ENCODE data around the gene TMEM106C. TPM values are rescaled to one million over a fixed set of nuclear protein-coding genes. Genes with fewer than 3 reads are reported as not detected.

The TMEM106C gene
- total and polyA plus RNA-seq, 9 of the 15 experiments (the other 6 are each of a cell fraction or from before 2014, with no cell fraction given), result 37.6 to 183 (median 57.2) TPM

DNA sequence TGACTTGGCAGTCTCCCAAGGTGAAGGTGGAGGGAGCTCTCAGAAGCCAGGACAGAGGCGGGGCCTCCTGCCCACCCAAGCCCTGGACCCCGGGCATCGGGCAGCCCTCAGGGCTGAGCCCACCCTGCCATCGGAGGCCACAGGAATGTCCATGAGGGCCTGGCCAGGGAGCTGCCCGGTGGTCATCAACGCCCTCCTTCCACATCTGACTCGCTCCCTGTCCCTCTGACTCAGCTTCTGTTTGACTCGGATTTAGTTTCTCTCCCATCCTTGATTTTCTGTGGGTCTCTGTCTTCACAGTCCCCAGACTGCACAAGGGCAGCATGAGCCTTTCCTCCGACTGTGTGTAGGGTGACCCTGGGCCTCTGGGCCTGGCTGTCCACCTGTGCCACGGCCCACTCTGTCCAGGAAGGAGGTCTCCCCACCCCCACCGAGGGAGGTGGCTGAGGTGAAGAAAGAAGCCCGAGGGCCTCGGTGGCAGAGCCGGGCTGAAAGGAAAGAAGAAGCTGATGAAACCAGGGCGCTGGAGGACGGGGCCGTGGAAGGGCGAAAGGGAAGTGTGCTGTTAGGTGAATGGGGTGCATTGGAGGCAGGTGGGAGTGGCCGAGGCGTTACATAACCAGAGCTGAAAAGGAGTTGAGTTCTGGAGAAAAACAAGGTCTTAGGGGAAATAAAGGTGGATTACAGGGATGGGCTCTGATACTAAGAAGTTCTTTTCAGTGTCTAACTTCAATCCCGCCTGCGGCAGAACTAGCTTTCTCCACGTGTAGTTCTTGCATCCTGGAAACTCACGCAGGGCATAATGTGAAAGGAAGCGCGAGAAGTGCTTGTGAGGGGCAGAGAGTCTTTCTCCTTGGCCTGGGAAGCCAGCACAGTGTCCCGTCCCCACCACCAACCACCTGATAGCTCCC, 16.7 kb upstream of the TMEM106C start:
- no peak for DNase-seq (ENCODE audit: extremely low read depth in 1 of 4, low spot score in 3 of 4)
- Histone ChIP-seq H3K9me3 (replicated peaks; ENCODE audit: control insufficient read depth, insufficient read depth, low read depth, low read length) (no peaks in the 10 kb centered on the region), H3K27ac (ENCODE audit: extremely low read depth, low read depth, low read length) (no peak overlapping the region), H3K9me1 (ENCODE audit: control insufficient read depth, insufficient read depth, low read length) (no peaks in the 10 kb centered on the region), H3K79me2 (ENCODE audit: control insufficient read depth, insufficient read depth, low read length) (no peaks in the 10 kb centered on the region), H3K36me3 (ENCODE audit: control insufficient read depth, insufficient read depth, low read length) (no peaks in the 10 kb centered on the region), H3K9ac (ENCODE audit: insufficient read depth in 1 of 2, low read depth in 2 of 2, low read length in 2 of 2) (peak overlapping the region in 1 of 2 experiments; percentile 68; a peak in 1 of 4 replicates), H3K4me1 (replicated peaks in 1 of 2; ENCODE audit: control insufficient read depth in 2 of 2, insufficient read depth in 2 of 2, low read length in 2 of 2) (peaks cover 0 to 29% of the 10 kb centered on the region in 2 experiments; a peak in 3 of 5 replicates), H2AFZ (ENCODE audit: low read depth, low read length) (no peak overlapping the region), H3K4me2 (ENCODE audit: insufficient read depth, low read length) (peak overlapping the region; percentile 24; the same call in 1 of the 2 replicates), H4K20me1 (replicated peaks; ENCODE audit: control insufficient read depth, insufficient read depth, low read length) (no peaks in the 10 kb centered on the region), H3K27me3 (ENCODE audit: control insufficient read depth in 2 of 2, insufficient read depth in 2 of 2, low read length in 2 of 2) (peaks cover 10 to 49% of the 10 kb centered on the region in 2 experiments; a peak in 4 of 5 replicates), H3K4me3 (no peak overlapping the region)
- no peak for FAIRE-seq
- CTCF ChIA-PET (ENCODE audit: low intra/inter-chr PET ratio), result interaction anchor here (0.8 kb wide), 1 partner anchor 232 kb away, joined by 3 read pairs; no protein-coding TSS in a partner anchor
- 34% methylated on average over 17 of the region's 27 CpGs for WGBS (ENCODE audit: insufficient coverage, low coverage, missing lambda C conversion rate)
- POLR2A ChIA-PET, result interaction anchor here (0.6 to 1.4 kb wide), 7 partner anchors 9 to 172 kb away, joined by 3 to 6 read pairs (median 3); no protein-coding TSS in a partner anchor
- ATAC-seq, result no peak
- intact Hi-C loops (cut with micrococcal nuclease), result loop anchor here (5.0 kb wide), 3 partner anchors 39 to 221 kb away; no protein-coding TSS in a partner anchor
- no TSS peak for BruUV-seq (replicated peaks)
- in situ Hi-C loops (cut with MboI), result loop anchor here (5.0 kb wide), 1 partner anchor 234 kb away; no protein-coding TSS in a partner anchor
- TF ChIP-seq IRF1 (CRISPR knock-in tag; IDR thresholded peaks at IDR 0.05; ENCODE audit: borderline replicate concordance) (no peak), TEAD1 (CRISPR knock-in tag; IDR thresholded peaks at IDR 0.05) (no peak), SETDB1 (IDR thresholded peaks at IDR 0.05; ENCODE audit: low read length) (no peak), ID3 (CRISPR knock-in tag; IDR thresholded peaks at IDR 0.05) (no peak), ID3 (tag; IDR thresholded peaks at IDR 0.05) (no peak), NRF1 (conservative IDR thresholded peaks at IDR 0.05 in 1 of 2, IDR thresholded peaks at IDR 0.05 in 1 of 2) (no peak), CTBP1 (IDR thresholded peaks at IDR 0.05; ENCODE audit: borderline replicate concordance) (0 out of 2 replicates have a peak, but pooled peaks have one; percentile 23), FOSL1 (tag; conservative IDR thresholded peaks at IDR 0.05) (0 out of 2 replicates have a peak, but pooled peaks have one; percentile 24), ZNF316 (IDR thresholded peaks at IDR 0.05) (0 out of 2 replicates have a peak, but pooled peaks have one; percentile 5), ZC3H11A (IDR thresholded peaks at IDR 0.05; ENCODE audit: low read depth, low read length) (no peak), SRF (CRISPR knock-in tag; IDR thresholded peaks at IDR 0.05) (no peak), GMEB1 (CRISPR knock-in tag; IDR thresholded peaks at IDR 0.05) (no peak), NR2C2 (CRISPR knock-in tag; IDR thresholded peaks at IDR 0.05) (no peak), NR2C2 (tag; IDR thresholded peaks at IDR 0.05) (0 out of 2 replicates have a peak, but pooled peaks have one; percentile 29), MCM5 (IDR thresholded peaks at IDR 0.05; ENCODE audit: low read depth) (no peak), SMAD4 (CRISPR knock-in tag; conservative IDR thresholded peaks at IDR 0.05) (no peak)
- TF ChIP-seq, protein P1, sequence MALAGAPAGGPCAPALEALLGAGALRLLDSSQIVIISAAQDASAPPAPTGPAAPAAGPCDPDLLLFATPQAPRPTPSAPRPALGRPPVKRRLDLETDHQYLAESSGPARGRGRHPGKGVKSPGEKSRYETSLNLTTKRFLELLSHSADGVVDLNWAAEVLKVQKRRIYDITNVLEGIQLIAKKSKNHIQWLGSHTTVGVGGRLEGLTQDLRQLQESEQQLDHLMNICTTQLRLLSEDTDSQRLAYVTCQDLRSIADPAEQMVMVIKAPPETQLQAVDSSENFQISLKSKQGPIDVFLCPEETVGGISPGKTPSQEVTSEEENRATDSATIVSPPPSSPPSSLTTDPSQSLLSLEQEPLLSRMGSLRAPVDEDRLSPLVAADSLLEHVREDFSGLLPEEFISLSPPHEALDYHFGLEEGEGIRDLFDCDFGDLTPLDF (CRISPR knock-in tag; IDR thresholded peaks at IDR 0.05), result no peak
